Skeletal muscle cell (primary cell): ENCODE data around the gene CYP4F22.
"Not testable (repeated sequence)": the region's sequence is repeated elsewhere in the genome, so short reads cannot be mapped to it uniquely, and the experiment has no call there.

Experiments
- DNase-seq: peaks from one replicate; pipeline ENCODE4 v3.0.0-alpha.2; 2010; ENCODE audit warnings: low read depth
- H3K4me3 ChIP-seq: 2 replicates; pipeline ENCODE4 v1.5.1; 2011; ENCODE audit warnings: low read depth, mild to moderate bottlenecking, control low read depth, low read length, moderate library complexity

CYP4F22 gene

DNA sequence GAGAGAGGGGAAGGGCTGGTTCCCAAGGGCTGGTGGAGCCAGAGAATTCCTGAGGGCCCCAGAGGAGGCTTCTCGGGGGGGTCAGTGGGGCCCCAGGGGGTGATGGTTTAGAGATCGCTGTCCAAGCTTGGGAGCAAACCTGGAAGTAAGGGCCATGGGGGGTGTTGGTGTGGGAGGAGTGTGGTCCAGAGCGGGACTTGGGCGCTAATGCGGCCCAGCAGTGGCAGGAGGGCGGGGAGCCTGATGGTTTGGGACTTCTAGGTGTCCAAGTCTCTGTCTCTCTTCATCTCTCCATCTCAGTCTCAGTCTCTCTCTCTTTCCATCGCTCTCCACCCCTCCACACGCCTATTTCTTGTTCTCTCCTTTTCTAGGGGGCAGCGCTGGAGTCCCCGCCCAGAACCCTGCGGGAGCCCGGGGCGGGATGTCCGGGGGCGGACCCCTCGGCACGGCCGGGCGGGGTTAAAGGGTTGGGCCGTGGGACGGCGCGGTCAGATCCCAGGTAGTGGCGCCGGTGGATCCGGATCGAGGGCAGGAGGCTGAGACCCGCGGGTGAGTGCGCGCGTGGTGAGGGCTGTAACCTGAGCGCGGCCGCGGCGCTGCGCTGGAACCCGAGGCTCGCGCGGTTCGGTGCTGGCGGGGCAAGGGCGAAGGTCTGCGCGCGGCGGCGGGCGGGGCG, at the start of gene CYP4F22:
Gene CYP4F22 (plus strand): TSS at position 491 of the 676 bp plus-strand sequence. CDS start 16,812 bp downstream, outside the sequence.
- no peak for DNase-seq
- H3K4me3 ChIP-seq, result no peak within 1 kb of the TSS

DNA sequence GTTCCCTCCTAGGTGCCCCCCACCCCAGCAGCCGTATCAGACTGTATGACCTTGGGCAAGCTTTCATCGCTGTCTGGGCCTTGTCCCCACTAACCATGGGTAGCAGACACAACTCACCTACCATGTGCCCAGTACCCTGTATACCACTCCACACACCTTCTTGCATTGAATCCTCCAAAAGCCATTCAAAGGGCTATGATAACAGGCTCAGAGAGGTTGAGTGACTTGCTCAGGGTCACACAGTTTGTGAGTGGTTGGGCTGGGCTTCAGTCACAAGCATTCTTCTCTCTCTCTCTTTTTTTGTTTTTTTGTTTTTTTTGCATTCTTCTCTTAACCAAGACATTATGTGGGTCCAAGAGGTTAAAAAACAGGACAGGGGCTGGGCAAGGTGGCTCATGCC, 46.6 kb upstream of the CYP4F22 start:
- H3K4me3 ChIP-seq, result no peak overlapping the region
- DNase-seq, result no peak

DNA sequence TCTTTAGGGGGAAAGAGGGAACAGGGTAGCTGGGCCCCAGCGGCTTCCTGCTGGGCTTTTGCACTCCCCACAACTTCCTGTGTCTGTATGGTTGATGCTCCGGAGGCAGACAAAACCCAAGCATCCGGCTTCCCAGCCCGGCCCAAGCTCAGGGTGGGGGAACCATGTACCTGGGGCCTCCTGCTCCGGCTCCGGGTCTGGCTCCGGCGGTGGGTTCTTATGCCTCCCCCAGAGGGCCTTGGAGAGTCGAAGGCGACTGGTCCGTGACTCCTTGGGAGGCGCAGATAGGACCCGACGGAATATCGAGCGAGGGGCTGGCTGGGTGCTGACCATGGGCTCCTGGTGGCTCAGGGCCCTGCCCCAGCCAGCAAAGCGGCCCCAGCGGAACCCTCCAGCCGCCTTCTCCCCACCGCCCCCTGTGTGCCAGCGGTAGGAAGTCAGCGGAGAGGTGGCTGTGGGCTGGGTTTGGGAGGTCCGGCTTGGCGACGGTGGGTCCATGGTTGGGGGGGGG, 44.4 kb upstream of the CYP4F22 start:
- DNase-seq, result no peak
- no peak overlapping the region for H3K4me3 ChIP-seq

DNA sequence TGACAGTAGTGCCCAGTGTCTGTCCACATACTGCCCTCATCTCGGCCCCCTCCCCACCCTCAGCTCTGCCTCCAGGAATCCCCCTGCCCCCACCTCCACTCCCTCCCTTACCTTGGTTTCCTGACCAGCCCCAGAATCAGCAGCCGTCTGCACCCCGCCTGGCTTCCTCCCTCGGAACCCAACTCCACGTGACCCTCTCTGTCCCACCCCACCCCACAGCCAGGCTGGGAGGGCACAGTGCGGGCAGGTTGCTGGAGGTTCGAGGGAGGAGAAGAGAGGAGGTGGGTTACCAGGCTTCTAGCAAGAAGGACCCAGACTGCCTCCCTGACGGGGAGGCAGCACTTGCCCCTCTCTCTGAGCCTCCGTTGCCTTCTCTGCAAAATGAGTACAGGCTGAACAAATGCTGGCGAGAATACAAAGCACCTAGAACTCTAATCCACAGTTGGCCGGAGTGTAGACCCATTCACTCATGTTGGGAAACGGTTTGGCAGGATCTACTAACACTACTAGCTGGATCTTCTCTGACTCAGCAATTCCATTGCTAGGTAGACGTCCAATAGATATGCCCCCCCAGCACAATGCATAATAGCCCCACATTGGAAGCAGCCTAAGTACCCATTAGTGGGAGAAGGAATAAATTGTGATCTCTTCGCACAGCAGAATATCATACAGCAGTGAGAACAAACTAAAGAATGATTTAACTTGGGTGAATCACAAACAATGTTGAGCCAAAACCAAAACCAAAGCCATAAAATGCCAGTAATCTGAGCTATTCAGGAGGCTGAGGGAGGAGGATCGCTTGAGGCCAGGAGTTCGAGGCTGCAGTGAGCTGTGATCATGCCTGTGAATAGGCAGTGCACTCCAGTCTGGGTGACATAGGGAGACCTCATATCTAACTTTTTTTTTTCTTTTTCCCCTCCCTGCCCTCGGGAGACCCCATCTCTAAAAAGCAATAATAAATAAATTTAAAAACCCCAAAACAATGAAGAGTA, 43.6 kb upstream of the CYP4F22 start, which contains the start of gene RASAL3:
Gene RASAL3 (minus strand): TSS at position 151 of the 992 bp plus-strand sequence. CDS start 186 bp downstream, outside the sequence.
- DNase-seq, result no peak
- no peak within 1 kb of the TSS for H3K4me3 ChIP-seq

DNA sequence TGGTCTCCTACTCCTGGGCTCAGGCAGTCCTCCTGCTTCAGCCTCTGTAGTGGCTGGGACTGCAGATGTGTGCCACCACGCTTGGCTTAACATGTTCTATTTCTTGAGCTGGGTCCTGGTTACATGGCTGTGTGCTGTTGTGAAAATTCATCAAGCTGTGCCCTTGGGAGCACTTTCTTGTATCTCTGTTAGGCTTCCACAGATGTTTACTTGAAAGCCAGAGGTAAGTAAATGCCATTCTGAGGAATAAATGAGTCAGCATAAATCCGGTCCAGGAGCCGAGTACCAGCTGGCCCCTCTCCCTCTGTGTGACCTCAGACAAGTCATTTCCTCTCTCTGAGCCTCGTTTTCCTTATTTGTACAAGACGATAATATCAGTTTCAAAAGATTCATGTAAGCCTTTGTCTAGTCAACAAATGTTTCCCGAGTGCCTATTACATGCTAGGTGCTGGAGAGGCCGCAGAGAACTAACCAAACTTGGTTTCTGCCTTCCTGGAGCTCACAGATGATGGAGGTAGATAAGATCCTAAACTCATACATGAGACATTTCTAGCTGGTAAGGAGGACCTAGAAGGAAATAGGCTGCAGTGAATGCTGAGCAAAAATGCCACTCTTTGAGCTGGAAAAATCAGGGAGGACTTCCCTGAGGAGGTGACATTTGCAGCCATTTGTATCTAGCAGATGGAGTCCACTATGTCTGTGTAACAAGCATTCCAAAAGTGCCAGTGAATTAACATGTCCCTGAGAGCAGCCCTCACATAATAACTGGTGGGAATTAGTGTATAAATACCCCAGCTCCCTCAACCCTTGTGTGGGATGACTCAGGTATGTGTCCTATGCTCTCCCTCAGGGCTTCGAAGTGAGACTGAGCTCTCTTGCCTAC, 41.2 kb upstream of the CYP4F22 start:
- H3K4me3 ChIP-seq, result no peak overlapping the region
- no peak for DNase-seq

DNA sequence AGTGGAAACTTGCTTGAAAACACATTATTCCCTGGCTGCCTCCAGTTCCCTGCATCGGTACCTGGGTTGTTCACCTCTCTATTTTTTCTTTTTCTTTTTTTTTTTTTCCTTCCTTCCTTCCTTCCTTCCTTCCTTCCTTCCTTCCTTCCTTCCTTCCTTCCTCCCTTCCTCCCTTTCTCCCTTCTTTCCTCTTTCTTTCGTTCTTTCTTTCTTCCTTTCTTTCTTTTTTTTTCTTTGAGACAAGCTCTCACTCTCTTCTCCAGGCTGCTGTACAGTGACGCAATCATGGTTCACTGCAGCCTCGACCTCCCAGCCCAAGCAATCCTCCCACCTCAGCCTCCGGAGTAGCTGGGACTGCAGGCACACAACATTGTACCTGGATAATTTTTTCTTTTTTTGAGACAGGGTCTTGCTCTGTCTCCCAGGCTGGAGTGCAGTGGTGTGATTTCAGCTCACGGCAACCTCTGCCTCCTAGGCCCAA, 40.6 kb upstream of the CYP4F22 start:
- H3K4me3 ChIP-seq, result no peak overlapping the region
- DNase-seq, result no peak

DNA sequence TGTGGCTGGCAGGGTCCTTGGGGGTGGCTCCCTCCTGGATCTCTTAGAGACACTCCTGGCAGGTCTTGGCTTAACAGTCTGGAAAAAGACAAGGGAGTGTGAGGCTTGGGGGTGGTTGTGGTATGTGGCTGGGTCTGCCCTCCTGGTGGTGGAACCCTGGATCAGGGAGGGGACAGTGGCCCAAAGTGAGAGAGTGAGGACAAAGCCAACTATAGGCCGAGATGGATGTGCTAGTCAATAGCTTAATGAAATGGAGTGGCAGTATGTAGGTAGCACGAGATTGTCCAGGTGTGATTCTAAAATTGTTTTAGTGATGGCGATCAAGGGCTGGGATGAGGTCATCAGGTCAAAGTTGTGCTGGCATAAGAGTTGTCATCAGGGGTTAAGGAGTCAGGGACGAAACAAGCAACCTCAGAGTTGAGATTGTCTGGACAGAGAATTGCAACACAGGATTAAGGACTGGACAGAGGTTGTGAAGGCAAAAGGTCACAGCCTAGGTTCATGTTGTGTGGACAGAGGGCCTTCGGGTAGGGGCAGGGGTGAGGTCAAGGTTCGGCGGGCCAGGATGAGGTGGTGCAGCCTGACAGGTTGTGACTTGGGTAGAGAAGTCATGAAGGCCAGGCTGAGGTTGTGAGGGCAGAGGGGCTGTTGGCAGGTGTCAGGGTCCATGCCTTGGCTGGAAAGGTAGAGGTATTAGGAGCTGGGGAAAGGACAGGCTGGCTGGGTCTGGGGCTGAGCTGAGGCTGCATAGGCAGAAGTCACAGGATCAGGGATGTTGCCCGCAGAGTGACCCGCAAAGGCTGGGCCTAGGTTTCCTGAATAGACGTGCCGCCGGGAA, 39.4 kb upstream of the CYP4F22 start:
- no peak overlapping the region for H3K4me3 ChIP-seq
- no peak for DNase-seq

DNA sequence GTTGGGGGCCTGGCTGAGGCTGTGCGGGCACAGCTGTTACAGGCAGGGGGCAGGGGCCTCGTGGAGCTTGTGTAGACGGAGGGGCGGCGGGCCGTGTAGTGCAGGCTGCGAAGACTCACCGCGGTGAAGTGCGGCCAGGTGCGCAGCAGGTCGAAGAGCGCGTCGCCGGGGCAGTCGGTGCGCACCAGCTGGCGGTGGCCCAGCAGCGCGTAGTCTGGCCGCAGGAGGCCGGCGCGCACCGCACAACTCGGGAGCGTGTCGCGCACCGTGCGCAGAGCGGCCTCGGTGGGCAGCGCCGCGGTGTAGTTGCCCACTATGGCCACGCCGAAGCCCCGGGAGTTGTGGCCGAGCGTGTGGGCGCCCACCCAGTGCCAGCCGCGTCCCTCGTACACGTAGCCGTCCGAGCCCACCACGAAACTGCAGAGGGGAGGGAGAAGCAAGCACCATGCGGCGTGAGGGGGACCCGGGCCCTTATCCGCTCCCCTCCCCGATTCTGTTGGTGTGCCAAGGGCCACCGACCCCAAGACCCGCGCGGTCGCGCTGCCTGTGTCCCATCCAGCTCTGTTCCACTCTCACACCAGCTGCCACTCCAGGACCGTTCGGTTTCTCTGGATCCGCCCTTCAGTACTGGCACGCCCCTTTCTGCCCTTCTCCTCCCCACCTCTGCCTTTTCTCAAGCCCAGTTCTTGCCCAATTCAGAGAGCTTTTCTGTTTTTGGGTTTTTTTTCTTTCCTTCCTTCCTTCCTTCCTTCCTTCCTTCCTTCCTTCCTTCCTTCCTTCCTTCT, 38.6 kb upstream of the CYP4F22 start:
- DNase-seq, result no peak
- H3K4me3 ChIP-seq, result no peak overlapping the region

DNA sequence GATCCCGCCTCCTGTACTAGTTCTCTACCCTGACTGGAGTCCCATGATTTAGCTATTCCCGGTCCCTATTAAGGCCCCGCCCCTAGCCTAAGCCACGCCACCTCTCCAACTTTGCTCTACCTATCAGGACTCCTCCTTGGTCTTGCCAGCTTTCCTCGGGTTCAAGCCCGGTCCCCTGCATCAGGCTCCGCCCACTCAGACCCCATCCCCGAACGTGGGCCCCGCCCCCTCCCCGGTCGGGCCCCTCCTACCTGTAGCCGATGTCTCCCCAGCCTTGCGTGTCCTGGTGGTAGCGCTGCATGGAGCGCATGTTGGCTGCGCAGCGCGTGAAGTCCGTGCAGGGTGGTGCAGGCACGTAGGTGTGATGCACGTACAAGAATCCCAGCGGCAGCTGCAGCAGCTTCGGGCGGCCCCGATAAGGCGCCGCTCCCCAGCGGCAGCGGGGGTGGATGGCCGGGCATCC, 36.7 kb upstream of the CYP4F22 start:
- H3K4me3 ChIP-seq, result no peak overlapping the region
- DNase-seq, result no peak

DNA sequence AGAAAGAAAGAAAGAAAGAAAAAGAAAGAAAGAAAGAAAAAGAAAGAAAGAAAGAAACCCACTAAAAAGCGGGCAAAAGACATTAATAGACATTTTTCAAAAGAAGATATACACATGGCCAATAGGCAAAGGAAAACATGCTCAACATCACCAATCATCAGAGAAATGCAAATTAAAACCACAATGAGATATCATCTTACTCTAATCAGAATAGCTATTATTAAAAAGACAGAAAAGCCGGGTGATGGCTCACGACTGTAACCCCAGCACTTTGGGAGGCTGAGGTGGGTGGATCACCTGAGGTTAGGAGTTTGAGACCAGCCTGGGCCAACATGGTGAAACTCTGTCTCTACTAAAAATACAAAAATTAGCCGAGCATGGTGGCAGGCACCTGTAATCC, 34.5 kb upstream of the CYP4F22 start:
- not testable (repeated sequence) for DNase-seq, H3K4me3 ChIP-seq

DNA sequence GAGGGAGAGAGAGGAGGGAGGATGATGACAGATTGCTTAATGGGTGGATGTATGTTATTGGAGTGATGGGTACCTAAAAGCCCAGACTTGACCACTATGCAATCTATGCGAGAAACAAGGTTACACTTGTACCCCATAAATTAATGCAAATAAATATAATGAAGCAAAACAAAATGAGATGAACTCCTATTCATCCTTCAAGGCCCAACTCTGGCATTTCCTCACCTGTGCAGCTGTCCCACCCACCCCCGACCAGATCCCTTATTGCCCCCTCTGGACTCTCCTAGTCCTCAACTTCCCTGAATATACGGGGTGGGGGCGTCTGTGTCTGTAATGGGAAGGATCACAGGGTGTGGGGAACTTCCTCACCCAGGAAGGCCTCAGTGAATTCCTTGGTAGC, 33.2 kb upstream of the CYP4F22 start:
- no peak overlapping the region for H3K4me3 ChIP-seq
- DNase-seq, result no peak

DNA sequence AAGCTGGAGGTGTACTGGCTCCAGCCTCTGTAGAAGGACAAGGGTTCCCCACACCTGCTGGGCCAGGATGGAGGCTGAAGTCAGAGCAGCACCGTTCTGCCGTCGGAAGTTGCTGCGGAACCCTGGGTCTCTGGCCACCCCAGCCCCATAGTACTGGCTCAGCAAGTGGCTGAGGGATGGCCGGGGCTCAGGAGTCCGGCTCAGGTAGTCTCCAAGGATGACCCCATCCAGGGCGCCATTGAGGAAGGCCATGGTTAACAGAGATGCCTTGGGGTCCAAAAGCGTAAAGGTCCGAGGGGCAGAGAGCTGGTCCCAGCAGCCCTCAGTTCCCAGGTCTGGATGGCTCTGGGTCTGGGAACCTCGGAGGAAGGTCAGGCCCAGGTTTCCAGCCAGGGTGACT, 32.7 kb upstream of the CYP4F22 start:
- no peak for DNase-seq

DNA sequence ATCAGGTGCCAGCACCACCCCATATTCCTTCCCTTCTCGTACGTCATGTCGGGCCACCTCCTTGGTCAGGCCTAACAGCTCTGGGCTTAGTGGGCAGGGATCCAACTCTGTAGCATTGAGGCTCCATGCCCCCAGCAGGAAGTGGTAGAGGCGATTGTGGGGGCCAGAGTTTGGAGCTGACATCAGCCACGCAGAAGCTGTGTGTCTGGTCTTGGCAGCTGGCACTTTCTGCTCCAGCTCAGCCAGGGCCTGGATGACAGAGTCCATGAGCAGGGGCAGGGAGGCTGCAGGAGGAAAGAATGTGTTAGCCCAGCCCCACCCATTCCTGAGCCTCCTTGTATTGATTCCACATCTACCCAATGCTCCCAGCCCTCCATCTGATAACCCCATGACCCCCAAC, 32.0 kb upstream of the CYP4F22 start:
- no peak overlapping the region for H3K4me3 ChIP-seq
- DNase-seq, result no peak

More for the DNA sequence above, 32.7 kb upstream of the CYP4F22 start:
- no peak overlapping the region for H3K4me3 ChIP-seq

DNA sequence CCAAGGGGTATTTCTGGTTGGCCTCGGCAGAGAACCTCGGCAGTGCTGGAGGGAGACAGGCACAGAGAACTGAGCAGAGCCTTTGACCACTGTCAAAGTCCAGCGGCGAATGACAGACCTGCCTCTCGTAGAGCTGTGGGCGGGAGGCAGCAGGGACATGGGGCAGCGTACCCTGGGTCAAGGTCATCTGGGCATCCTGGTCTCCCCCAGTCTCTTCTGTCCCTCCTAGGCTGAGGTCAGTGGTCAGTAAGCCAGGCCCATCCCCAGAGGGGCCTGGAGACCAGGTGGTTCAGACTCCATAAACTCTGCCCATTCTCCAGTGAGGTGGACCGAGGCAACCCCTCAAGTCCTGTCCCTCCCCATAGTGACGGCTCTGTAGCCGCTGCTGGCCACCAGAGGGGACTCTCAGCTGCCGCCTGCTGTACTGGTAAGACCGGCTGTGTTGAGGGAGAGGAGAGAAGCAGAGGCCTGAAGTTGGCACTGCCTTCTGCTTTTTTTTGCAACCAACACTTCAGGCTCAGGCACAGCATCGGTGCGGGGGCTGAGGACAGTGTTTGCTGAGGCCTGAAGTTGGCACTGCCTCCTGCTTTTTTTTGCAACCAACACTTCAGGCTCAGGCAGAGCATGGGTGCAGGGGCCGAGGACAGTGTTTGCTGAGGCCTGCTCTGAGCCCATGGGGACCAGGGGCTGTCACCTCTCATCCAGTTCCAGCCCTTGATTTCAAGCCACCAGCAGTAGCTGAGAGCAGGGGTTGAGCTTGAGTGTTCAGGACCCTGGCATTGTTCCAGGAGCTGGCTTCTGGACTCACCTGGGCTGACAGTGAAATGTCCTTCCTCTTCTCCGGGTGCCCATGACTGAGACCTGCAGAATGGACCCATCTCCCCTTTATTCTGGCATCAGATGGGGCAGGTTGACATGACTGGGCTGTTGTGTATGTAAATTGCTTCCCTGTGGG, 28.7 kb upstream of the CYP4F22 start, which contains the start of gene PGLYRP2:
Gene PGLYRP2 (minus strand): TSS at position 111 of the 955 bp plus-strand sequence. CDS start 130 bp downstream, outside the sequence.
- DNase-seq, result no peak
- H3K4me3 ChIP-seq, result no peak within 1 kb of the TSS

DNA sequence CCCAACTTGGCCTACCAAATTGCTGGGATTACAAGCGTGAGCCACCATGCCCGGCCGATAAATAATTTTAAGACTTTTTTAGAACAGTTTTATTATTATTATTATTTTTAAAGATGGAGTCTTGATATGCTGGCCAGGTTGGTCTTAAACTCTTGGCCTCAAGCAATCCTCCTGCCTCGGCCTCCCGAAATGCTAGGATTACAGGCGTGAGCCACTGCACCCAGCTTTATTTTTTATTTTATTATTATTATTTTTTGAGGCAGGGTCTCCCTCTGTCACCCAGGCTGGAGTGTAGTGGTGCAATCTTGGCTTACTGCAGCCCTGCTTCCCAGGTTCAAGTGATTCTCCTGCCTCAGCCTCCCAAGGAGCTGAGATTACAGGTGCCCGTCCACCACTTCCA, 27.3 kb upstream of the CYP4F22 start:
- not testable (repeated sequence) for H3K4me3 ChIP-seq, DNase-seq

DNA sequence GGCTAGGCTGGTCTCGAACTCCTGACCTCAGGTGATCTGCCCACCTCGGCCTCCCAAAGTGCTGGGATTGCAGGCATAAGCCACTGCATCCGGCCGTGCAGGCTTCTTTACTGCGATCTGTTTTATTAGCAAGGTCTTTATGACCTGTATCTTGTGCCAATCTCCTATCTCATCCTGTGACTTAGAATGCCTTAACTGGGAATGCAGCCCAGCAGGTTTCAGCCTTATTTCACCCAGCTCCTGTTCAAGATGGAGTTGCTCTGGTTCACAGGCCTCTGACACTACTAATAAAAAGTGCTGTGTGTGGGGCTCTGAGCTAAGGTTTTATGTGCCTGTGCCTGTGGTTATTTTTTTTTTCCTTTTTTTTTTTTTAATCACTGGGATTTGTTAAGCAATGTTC, 22.6 kb upstream of the CYP4F22 start:
- DNase-seq, H3K4me3 ChIP-seq: not testable (repeated sequence)
